Fibroblast of lung (primary cell): ENCODE data around the gene S100A11.

Source experiments
- EZH2 ChIP-seq: IDR thresholded peaks from 2 replicates; pipeline ENCODE4 v1.5.1; 2012; ENCODE audit warnings: low read length, control low read depth, mild to moderate bottlenecking; ENCODE audit errors: missing control alignments
- TF ChIP-seq, protein P1 (sequence below), 2 donors: IDR thresholded peaks in 1 of 2; conservative IDR thresholded peaks in 1 of 2; 1 replicate in 1 of 2; 2 replicates in 1 of 2; pipeline ENCODE4 v1.5.1; 2011 to 2012; ENCODE audit warnings: low read length in 2 of 2, control low read depth in 1 of 2, inconsistent platforms in 1 of 2, low read depth in 1 of 2, mild to moderate bottlenecking in 1 of 2

GRCh38 chr1:152067150-152067549 is 30.3 kb upstream of the S100A11 start:
- no peak for TF ChIP-seq EZH2
- TF ChIP-seq, protein P1, sequence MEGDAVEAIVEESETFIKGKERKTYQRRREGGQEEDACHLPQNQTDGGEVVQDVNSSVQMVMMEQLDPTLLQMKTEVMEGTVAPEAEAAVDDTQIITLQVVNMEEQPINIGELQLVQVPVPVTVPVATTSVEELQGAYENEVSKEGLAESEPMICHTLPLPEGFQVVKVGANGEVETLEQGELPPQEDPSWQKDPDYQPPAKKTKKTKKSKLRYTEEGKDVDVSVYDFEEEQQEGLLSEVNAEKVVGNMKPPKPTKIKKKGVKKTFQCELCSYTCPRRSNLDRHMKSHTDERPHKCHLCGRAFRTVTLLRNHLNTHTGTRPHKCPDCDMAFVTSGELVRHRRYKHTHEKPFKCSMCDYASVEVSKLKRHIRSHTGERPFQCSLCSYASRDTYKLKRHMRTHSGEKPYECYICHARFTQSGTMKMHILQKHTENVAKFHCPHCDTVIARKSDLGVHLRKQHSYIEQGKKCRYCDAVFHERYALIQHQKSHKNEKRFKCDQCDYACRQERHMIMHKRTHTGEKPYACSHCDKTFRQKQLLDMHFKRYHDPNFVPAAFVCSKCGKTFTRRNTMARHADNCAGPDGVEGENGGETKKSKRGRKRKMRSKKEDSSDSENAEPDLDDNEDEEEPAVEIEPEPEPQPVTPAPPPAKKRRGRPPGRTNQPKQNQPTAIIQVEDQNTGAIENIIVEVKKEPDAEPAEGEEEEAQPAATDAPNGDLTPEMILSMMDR (conservative IDR thresholded peaks at IDR 0.05 in 1 of 2, IDR thresholded peaks at IDR 0.05 in 1 of 2; ENCODE audit: low read depth in 1 of 2, low read length in 2 of 2): no peak
